SK-N-SH treated with all-trans-retinoic acid at 6 μM for 48 hours (cell line): ENCODE measurements around the gene CEP95.

Source experiments
- ATAC-seq: fragments of 200-7000 bp; cut with Tn5 transposase; 3 replicates; pipeline ENCODE4 v1.9.1; 2020; ENCODE audit warnings: mild to moderate bottlenecking, moderate library complexity
- ARNTL ChIP-seq: fragments of 450-650 bp; formaldehyde crosslinking; IDR thresholded peaks from 2 replicates; pipeline ENCODE4 v1.5.0; 2020; ENCODE audit warnings: low read depth, mild to moderate bottlenecking, moderate library complexity, borderline replicate concordance
- BACH2 ChIP-seq: fragments of 250-450 bp; sonication (Bioruptor Pico); IDR thresholded peaks from 2 replicates; pipeline ENCODE4 v1.9.0; 2021; ENCODE audit warnings: mild to moderate bottlenecking, borderline replicate concordance
- CREB5 ChIP-seq: fragments of 250-450 bp; sonication (Bioruptor Pico); IDR thresholded peaks from 2 replicates; pipeline ENCODE4 v1.5.1; 2020; ENCODE audit warnings: low read depth, mild to moderate bottlenecking, moderate library complexity
- CSDC2 ChIP-seq: fragments of 250-450 bp; sonication (Bioruptor Pico); IDR thresholded peaks from 2 replicates; pipeline ENCODE4 v1.5.0; 2020; ENCODE audit warnings: mild to moderate bottlenecking, moderate library complexity
- CSRNP3 ChIP-seq: fragments of 250-450 bp; sonication (Bioruptor Pico); IDR thresholded peaks from 2 replicates; pipeline ENCODE4 v1.5.1; 2021; ENCODE audit warnings: mild to moderate bottlenecking, moderate library complexity
- ESRRG ChIP-seq: fragments of 250-450 bp; sonication (Bioruptor Pico); IDR thresholded peaks from 2 replicates; pipeline ENCODE4 v1.6.1; 2021; ENCODE audit warnings: mild to moderate bottlenecking
- GLIS3 ChIP-seq: fragments of 250-450 bp; sonication (Bioruptor Pico); IDR thresholded peaks from 2 replicates; pipeline ENCODE4 v1.5.0; 2020; ENCODE audit warnings: mild to moderate bottlenecking, moderate library complexity
- ISL1 ChIP-seq: fragments of 250-450 bp; sonication (Bioruptor Pico); IDR thresholded peaks from 2 replicates; pipeline ENCODE4 v2.1.2; 2022; ENCODE audit warnings: mild to moderate bottlenecking, moderate library complexity
- OSR1 ChIP-seq: fragments of 250-450 bp; sonication (Bioruptor Pico); IDR thresholded peaks from 2 replicates; pipeline ENCODE4 v1.8.0; 2022; ENCODE audit warnings: moderate library complexity, mild to moderate bottlenecking, inconsistent platforms
- PATZ1 ChIP-seq: fragments of 250-450 bp; sonication (Bioruptor Pico); IDR thresholded peaks from 2 replicates; pipeline ENCODE4 v1.8.0; 2020; ENCODE audit warnings: mild to moderate bottlenecking, moderate library complexity, borderline replicate concordance
- PPARA ChIP-seq: fragments of 250-450 bp; sonication (Bioruptor Pico); IDR thresholded peaks from 2 replicates; pipeline ENCODE4 v1.5.0; 2020; ENCODE audit warnings: mild to moderate bottlenecking, borderline replicate concordance
- RARB ChIP-seq: fragments of 250-450 bp; sonication (Bioruptor Pico); IDR thresholded peaks from 2 replicates; pipeline ENCODE4 v1.8.0; 2021; ENCODE audit warnings: mild to moderate bottlenecking, moderate library complexity
- SNAI2 ChIP-seq: fragments of 250-450 bp; sonication (Bioruptor Pico); IDR thresholded peaks from 2 replicates; pipeline ENCODE4 v1.5.0; 2020; ENCODE audit warnings: mild to moderate bottlenecking, moderate library complexity
- TCF4 ChIP-seq: fragments of 250-450 bp; sonication (Bioruptor Pico); IDR thresholded peaks from 2 replicates; pipeline ENCODE4 v1.8.0; 2021; ENCODE audit warnings: mild to moderate bottlenecking, moderate library complexity, borderline replicate concordance
- TSHZ2 ChIP-seq: fragments of 250-450 bp; sonication (Bioruptor Pico); IDR thresholded peaks from 2 replicates; pipeline ENCODE4 v1.5.0; 2020; ENCODE audit warnings: mild to moderate bottlenecking, moderate library complexity
- ZC3H10 ChIP-seq: fragments of 250-450 bp; sonication (Bioruptor Pico); IDR thresholded peaks from 2 replicates; pipeline ENCODE4 v1.5.1; 2021; ENCODE audit warnings: mild to moderate bottlenecking, moderate library complexity
- ZFP3 ChIP-seq: fragments of 250-450 bp; sonication (Bioruptor Pico); IDR thresholded peaks from 2 replicates; pipeline ENCODE4 v1.5.0; 2020; ENCODE audit warnings: mild to moderate bottlenecking, moderate library complexity
- ZFP30 ChIP-seq: fragments of 450-650 bp; formaldehyde crosslinking; IDR thresholded peaks from 2 replicates; pipeline ENCODE4 v1.5.0; 2022; ENCODE audit warnings: mild to moderate bottlenecking, moderate library complexity
- ZNF565 ChIP-seq: fragments of 450-650 bp; formaldehyde crosslinking; conservative IDR thresholded peaks from 2 replicates; pipeline ENCODE4 v1.5.0; 2020; ENCODE audit warnings: low read depth, mild to moderate bottlenecking, moderate library complexity
- ZNF70 ChIP-seq: fragments of 450-650 bp; formaldehyde crosslinking; IDR thresholded peaks from 2 replicates; pipeline ENCODE4 v1.5.0; 2020; ENCODE audit warnings: mild to moderate bottlenecking, moderate library complexity
- ZNF8 ChIP-seq: fragments of 450-650 bp; formaldehyde crosslinking; IDR thresholded peaks from 2 replicates; pipeline ENCODE4 v1.5.0; 2020; ENCODE audit warnings: mild to moderate bottlenecking, moderate library complexity

CEP95 gene

GRCh38 chr17:64533784-64534183 lies 27.0 kb downstream of the CEP95 start:
- TF ChIP-seq RARB = no peak
- ATAC-seq = no peak; the same call in 2 of the 3 replicates

- TF ChIP-seq TCF4 (CRISPR knock-in tag) = no peak
- no peak for TF ChIP-seq ZFP3 (CRISPR knock-in tag)
- no peak for TF ChIP-seq ESRRG (CRISPR knock-in tag)
- TF ChIP-seq ZNF70 (CRISPR knock-in tag) = no peak
- TF ChIP-seq SNAI2 (CRISPR knock-in tag) = no peak
- no peak for TF ChIP-seq BACH2
- TF ChIP-seq CSDC2 (CRISPR knock-in tag) = no peak
- no peak for TF ChIP-seq CREB5 (CRISPR knock-in tag)
- TF ChIP-seq CSRNP3 (CRISPR knock-in tag) = no peak
- no peak for TF ChIP-seq PPARA (CRISPR knock-in tag)
- TF ChIP-seq OSR1 (CRISPR knock-in tag) = no peak
- TF ChIP-seq PATZ1 (CRISPR knock-in tag) = no peak
- no peak for TF ChIP-seq ISL1 (CRISPR knock-in tag)
- no peak for TF ChIP-seq TSHZ2 (CRISPR knock-in tag)
- no peak for TF ChIP-seq RARB
- no peak for TF ChIP-seq ZNF8 (CRISPR knock-in tag)
- no peak for TF ChIP-seq GLIS3 (CRISPR knock-in tag)
- TF ChIP-seq ZFP30 (CRISPR knock-in tag) = no peak
- TF ChIP-seq, all 23 proteins: peak for 0
- peak; percentile 24 for ATAC-seq
Measured at GRCh38 chr17:64534187-64534586, 27.4 kb downstream of the CEP95 start.

- TF ChIP-seq ZNF565 (CRISPR knock-in tag) (no peak), ZNF70 (CRISPR knock-in tag) (no peak), BACH2 (no peak), RARB (no peak), PATZ1 (CRISPR knock-in tag) (no peak), CSDC2 (CRISPR knock-in tag) (no peak), ARNTL (no peak), ZNF8 (CRISPR knock-in tag) (no peak), ISL1 (CRISPR knock-in tag) (no peak), ZC3H10 (CRISPR knock-in tag) (no peak), OSR1 (CRISPR knock-in tag) (no peak), ESRRG (CRISPR knock-in tag) (no peak), TCF4 (CRISPR knock-in tag) (no peak)
- ATAC-seq = no peak
Measured at GRCh38 chr17:64535357-64535756, 28.6 kb downstream of the CEP95 start.
